HEK293 (cell line): ENCODE measurements around the gene CD163L1.

Experiments
- CTCF ChIA-PET: fragments of 350-600 bp; formaldehyde crosslinking; extraction: SDS; loops from one replicate; lab custom pipeline; 2021; ENCODE audit warnings: antibody characterized with exemption; lab: Yijun Ruan, JAX
- POLR2A ChIA-PET: fragments of 300-600 bp; formaldehyde crosslinking; extraction: SDS; loops from one replicate; lab custom pipeline; 2020; ENCODE audit warnings: antibody characterized with exemption, inconsistent platforms; lab: Yijun Ruan, JAX
- H3K27ac ChIP-seq: fragments of 200-500 bp; sonication (Bioruptor generic); 2 replicates; pipeline ENCODE4 v1.5.1; 2014; ENCODE audit warnings: low read depth, low read length, control low read depth, inconsistent platforms; ENCODE audit errors: extremely low read depth
- H3K36me3 ChIP-seq, 2 experiments: fragments of 200-500 bp in 1 of 2; sonication (Bioruptor generic) in 1 of 2; 1 replicate in 1 of 2; 2 replicates in 1 of 2; pipeline ENCODE4 v1.5.1; 2014 to 2017; ENCODE audit warnings: inconsistent platforms in 2 of 2, low read length in 2 of 2; ENCODE audit not compliant: control insufficient read depth in 2 of 2, insufficient read depth in 1 of 2
- H3K4me1 ChIP-seq: fragments of 200-500 bp; sonication (Bioruptor generic); 2 replicates; pipeline ENCODE4 v1.5.1; 2014; ENCODE audit warnings: mild to moderate bottlenecking, low read length, inconsistent platforms; ENCODE audit not compliant: control insufficient read depth, insufficient read depth
- H3K4me3 ChIP-seq: 2 replicates; pipeline ENCODE4 v1.5.1; 2011; ENCODE audit warnings: low read depth, mild to moderate bottlenecking, control low read depth, low read length, moderate library complexity
- H3K9me3 ChIP-seq: fragments of 200-500 bp; sonication (Bioruptor generic); 2 replicates; pipeline ENCODE4 v1.5.1; 2014; ENCODE audit warnings: low read depth, low read length, inconsistent platforms; ENCODE audit not compliant: control insufficient read depth, insufficient read depth
- BCL11A ChIP-seq: fragments of 450-650 bp; formaldehyde crosslinking; IDR thresholded peaks from 2 replicates; pipeline ENCODE4 v1.5.1; 2016; ENCODE audit warnings: low read depth, missing biosample characterization, missing genetic modification characterization
- GLI2 ChIP-seq: fragments of 450-650 bp; formaldehyde crosslinking; IDR thresholded peaks from 2 replicates; pipeline ENCODE4; 2017; ENCODE audit warnings: missing biosample characterization, missing genetic modification characterization, low read depth, borderline replicate concordance
- HOXC10 ChIP-seq: sonication (generic); formaldehyde crosslinking; IDR thresholded peaks from 2 replicates; pipeline ENCODE4 v1.8.1; 2023; ENCODE audit warnings: mild to moderate bottlenecking, missing genetic modification reagents
- SP2 ChIP-seq: fragments of 450-650 bp; formaldehyde crosslinking; IDR thresholded peaks from 2 replicates; pipeline ENCODE4 v1.5.1; 2016; ENCODE audit warnings: missing biosample characterization, missing genetic modification characterization
- ZBTB17 ChIP-seq: fragments of 450-650 bp; formaldehyde crosslinking; IDR thresholded peaks from 2 replicates; pipeline ENCODE4 v1.5.1; 2016; ENCODE audit warnings: missing biosample characterization, missing genetic modification characterization
- ZEB2 ChIP-seq: fragments of 450-650 bp; formaldehyde crosslinking; IDR thresholded peaks from 2 replicates; pipeline ENCODE4 v1.5.1; 2016; ENCODE audit warnings: missing biosample characterization, missing genetic modification characterization
- ZNF140 ChIP-seq: fragments of 450-650 bp; formaldehyde crosslinking; IDR thresholded peaks from 2 replicates; pipeline ENCODE4 v1.5.1; 2016; ENCODE audit warnings: missing biosample characterization, missing genetic modification characterization
- ZNF169 ChIP-seq: fragments of 450-650 bp; formaldehyde crosslinking; IDR thresholded peaks from 2 replicates; pipeline ENCODE4 v1.5.1; 2016; ENCODE audit warnings: missing biosample characterization, missing genetic modification characterization
- ZNF221 ChIP-seq: fragments of 450-650 bp; formaldehyde crosslinking; IDR thresholded peaks from 2 replicates; pipeline ENCODE4 v1.5.1; 2017; ENCODE audit warnings: missing biosample characterization, missing genetic modification characterization, borderline replicate concordance
- ZNF510 ChIP-seq: fragments of 450-650 bp; formaldehyde crosslinking; IDR thresholded peaks from 2 replicates; pipeline ENCODE4 v1.5.1; 2018; ENCODE audit warnings: mild to moderate bottlenecking, missing genetic modification characterization, missing biosample characterization; ENCODE audit not compliant: insufficient replicate concordance
- ZNF610 ChIP-seq: fragments of 450-650 bp; formaldehyde crosslinking; IDR thresholded peaks from 2 replicates; pipeline ENCODE4 v1.5.1; 2016; ENCODE audit warnings: missing biosample characterization, missing genetic modification characterization, borderline replicate concordance
- ZNF747 ChIP-seq: fragments of 450-650 bp; formaldehyde crosslinking; IDR thresholded peaks from 2 replicates; pipeline ENCODE4 v1.5.1; 2016; ENCODE audit warnings: missing biosample characterization, missing genetic modification characterization
- ZNF792 ChIP-seq: fragments of 450-650 bp; formaldehyde crosslinking; IDR thresholded peaks from 2 replicates; pipeline ENCODE4 v1.5.1; 2016; ENCODE audit warnings: missing biosample characterization, missing genetic modification characterization
- TF ChIP-seq, protein P1 (sequence below): fragments of 450-650 bp; formaldehyde crosslinking; IDR thresholded peaks from 2 replicates; pipeline ENCODE4 v1.5.1; 2016; ENCODE audit warnings: missing biosample characterization, missing genetic modification characterization
- TF ChIP-seq, protein P2 (sequence below): fragments of 450-650 bp; formaldehyde crosslinking; IDR thresholded peaks from 2 replicates; pipeline ENCODE4 v1.5.1; 2016; ENCODE audit warnings: missing biosample characterization, missing genetic modification characterization, borderline replicate concordance
- TF ChIP-seq, protein P3 (sequence below): fragments of 450-650 bp; formaldehyde crosslinking; IDR thresholded peaks from 2 replicates; pipeline ENCODE4 v1.5.1; 2016; ENCODE audit warnings: missing biosample characterization, missing genetic modification characterization
- TF ChIP-seq, protein P4 (sequence below): IDR thresholded peaks from 2 replicates; pipeline ENCODE4 v1.6.1; 2011; ENCODE audit warnings: mild to moderate bottlenecking, low read depth, low read length, borderline replicate concordance
- TF ChIP-seq, protein P5 (sequence below): fragments of 450-650 bp; formaldehyde crosslinking; IDR thresholded peaks from 2 replicates; pipeline ENCODE4 v1.5.1; 2016; ENCODE audit warnings: missing biosample characterization, missing genetic modification characterization, borderline replicate concordance

Gene CD163L1

DNA sequence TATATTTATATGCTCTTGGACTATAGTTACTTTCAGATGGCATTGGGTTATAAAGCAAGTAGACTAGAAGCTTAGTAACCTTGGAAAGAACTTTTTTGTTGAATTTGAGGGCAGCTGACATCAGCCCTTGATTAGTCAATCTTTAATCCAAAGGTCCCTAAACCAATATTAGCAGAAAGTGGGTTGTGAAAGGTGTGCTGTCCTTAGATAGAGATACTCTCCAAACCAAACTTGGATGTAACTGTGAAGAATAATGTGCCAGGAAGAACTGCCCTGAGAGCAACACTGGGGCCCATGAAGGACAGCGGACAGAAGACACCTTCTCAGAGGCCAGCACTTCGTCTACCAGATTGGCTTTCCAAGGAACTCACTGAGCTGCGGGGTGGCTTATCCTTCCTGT, 49.1 kb upstream of the CD163L1 start (continued):
- TF ChIP-seq, protein P1, sequence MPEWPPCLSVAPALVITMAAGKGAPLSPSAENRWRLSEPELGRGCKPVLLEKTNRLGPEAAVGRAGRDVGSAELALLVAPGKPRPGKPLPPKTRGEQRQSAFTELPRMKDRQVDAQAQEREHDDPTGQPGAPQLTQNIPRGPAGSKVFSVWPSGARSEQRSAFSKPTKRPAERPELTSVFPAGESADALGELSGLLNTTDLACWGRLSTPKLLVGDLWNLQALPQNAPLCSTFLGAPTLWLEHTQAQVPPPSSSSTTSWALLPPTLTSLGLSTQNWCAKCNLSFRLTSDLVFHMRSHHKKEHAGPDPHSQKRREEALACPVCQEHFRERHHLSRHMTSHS (tag by site-specific recombination), result no peak

DNA sequence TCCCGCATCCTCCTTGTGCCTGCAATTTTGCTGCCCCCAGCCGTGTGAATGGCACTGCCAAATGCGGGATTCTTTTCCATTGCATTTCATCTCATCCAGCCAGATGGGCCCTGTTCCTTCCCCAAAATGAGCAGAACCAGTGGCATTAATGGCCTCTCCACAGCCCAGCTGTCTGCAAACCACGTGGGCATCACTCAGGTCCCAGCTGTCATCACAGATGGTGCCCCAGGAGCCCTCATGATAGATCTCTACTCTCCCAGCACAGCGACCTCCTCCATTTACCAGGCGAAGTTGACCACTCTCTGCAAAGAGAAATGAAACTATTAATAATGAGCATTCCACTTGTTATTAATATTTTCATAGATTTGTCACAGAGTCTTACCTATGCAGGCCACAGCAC, 42.6 kb upstream of the CD163L1 start:
- no peaks in the 10 kb centered on the region for H3K9me3 ChIP-seq

DNA sequence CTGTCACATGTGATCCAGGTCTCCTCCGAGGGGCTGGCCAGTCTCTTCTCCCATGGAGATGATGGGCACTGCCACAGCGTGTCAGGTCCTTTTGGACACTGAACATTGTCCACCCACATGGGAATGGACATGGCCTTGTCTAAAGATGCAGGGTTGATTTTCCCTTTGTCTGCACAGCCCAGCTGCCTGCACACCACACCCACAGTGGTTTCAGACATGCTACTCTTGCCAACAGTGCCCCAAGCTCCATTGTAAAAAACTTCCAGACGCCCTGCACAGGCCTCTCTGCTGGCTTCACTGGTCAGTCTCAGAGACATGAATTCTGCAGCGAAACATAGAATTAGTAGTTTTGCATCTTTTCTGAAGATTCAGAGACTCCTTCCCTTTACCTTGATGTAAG, 41.1 kb upstream of the CD163L1 start:
- H3K4me1 ChIP-seq, result no peaks in the 10 kb centered on the region
- ChIA-PET CTCF (interaction anchor here (0.9 kb wide), 1 partner anchor 24 kb away, joined by 3 read pairs; no protein-coding TSS in a partner anchor), POLR2A (no interaction called here)
- no peak overlapping the region for H3K4me3 ChIP-seq
- H3K36me3 ChIP-seq, result no peaks in the 10 kb centered on the region
- H3K9me3 ChIP-seq, result no peaks in the 10 kb centered on the region
- no peak for TF ChIP-seq GLI2 (tag by site-specific recombination)
- no peak for TF ChIP-seq ZNF792
- no peak for TF ChIP-seq ZNF510
- TF ChIP-seq, protein P2, sequence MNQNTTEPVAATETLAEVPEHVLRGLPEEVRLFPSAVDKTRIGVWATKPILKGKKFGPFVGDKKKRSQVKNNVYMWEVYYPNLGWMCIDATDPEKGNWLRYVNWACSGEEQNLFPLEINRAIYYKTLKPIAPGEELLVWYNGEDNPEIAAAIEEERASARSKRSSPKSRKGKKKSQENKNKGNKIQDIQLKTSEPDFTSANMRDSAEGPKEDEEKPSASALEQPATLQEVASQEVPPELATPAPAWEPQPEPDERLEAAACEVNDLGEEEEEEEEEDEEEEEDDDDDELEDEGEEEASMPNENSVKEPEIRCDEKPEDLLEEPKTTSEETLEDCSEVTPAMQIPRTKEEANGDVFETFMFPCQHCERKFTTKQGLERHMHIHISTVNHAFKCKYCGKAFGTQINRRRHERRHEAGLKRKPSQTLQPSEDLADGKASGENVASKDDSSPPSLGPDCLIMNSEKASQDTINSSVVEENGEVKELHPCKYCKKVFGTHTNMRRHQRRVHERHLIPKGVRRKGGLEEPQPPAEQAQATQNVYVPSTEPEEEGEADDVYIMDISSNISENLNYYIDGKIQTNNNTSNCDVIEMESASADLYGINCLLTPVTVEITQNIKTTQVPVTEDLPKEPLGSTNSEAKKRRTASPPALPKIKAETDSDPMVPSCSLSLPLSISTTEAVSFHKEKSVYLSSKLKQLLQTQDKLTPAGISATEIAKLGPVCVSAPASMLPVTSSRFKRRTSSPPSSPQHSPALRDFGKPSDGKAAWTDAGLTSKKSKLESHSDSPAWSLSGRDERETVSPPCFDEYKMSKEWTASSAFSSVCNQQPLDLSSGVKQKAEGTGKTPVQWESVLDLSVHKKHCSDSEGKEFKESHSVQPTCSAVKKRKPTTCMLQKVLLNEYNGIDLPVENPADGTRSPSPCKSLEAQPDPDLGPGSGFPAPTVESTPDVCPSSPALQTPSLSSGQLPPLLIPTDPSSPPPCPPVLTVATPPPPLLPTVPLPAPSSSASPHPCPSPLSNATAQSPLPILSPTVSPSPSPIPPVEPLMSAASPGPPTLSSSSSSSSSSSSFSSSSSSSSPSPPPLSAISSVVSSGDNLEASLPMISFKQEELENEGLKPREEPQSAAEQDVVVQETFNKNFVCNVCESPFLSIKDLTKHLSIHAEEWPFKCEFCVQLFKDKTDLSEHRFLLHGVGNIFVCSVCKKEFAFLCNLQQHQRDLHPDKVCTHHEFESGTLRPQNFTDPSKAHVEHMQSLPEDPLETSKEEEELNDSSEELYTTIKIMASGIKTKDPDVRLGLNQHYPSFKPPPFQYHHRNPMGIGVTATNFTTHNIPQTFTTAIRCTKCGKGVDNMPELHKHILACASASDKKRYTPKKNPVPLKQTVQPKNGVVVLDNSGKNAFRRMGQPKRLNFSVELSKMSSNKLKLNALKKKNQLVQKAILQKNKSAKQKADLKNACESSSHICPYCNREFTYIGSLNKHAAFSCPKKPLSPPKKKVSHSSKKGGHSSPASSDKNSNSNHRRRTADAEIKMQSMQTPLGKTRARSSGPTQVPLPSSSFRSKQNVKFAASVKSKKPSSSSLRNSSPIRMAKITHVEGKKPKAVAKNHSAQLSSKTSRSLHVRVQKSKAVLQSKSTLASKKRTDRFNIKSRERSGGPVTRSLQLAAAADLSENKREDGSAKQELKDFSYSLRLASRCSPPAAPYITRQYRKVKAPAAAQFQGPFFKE (tag by site-specific recombination), result no peak
- no peak for TF ChIP-seq ZNF169 (tag by site-specific recombination)
- no peak for TF ChIP-seq ZEB2
- no peak for TF ChIP-seq SP2 (tag by site-specific recombination)
- no peak for TF ChIP-seq ZBTB17
- no peak for TF ChIP-seq ZNF610 (tag by site-specific recombination)
- TF ChIP-seq, protein P3, sequence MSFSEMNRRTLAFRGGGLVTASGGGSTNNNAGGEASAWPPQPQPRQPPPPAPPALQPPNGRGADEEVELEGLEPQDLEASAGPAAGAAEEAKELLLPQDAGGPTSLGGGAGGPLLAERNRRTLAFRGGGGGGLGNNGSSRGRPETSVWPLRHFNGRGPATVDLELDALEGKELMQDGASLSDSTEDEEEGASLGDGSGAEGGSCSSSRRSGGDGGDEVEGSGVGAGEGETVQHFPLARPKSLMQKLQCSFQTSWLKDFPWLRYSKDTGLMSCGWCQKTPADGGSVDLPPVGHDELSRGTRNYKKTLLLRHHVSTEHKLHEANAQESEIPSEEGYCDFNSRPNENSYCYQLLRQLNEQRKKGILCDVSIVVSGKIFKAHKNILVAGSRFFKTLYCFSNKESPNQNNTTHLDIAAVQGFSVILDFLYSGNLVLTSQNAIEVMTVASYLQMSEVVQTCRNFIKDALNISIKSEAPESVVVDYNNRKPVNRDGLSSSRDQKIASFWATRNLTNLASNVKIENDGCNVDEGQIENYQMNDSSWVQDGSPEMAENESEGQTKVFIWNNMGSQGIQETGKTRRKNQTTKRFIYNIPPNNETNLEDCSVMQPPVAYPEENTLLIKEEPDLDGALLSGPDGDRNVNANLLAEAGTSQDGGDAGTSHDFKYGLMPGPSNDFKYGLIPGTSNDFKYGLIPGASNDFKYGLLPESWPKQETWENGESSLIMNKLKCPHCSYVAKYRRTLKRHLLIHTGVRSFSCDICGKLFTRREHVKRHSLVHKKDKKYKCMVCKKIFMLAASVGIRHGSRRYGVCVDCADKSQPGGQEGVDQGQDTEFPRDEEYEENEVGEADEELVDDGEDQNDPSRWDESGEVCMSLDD (tag by site-specific recombination), result no peak
- no peak for TF ChIP-seq ZNF140 (tag by site-specific recombination)
- no peak overlapping the region for H3K27ac ChIP-seq

More for the DNA sequence above, 42.6 kb upstream of the CD163L1 start:
- H3K4me3 ChIP-seq, result no peak overlapping the region
- TF ChIP-seq, protein P4, sequence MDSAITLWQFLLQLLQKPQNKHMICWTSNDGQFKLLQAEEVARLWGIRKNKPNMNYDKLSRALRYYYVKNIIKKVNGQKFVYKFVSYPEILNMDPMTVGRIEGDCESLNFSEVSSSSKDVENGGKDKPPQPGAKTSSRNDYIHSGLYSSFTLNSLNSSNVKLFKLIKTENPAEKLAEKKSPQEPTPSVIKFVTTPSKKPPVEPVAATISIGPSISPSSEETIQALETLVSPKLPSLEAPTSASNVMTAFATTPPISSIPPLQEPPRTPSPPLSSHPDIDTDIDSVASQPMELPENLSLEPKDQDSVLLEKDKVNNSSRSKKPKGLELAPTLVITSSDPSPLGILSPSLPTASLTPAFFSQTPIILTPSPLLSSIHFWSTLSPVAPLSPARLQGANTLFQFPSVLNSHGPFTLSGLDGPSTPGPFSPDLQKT, result no peak
- TF ChIP-seq ZNF221, result no peak
- no peak for TF ChIP-seq ZNF747 (tag by site-specific recombination)
- TF ChIP-seq HOXC10 (CRISPR knock-in tag), result no peak
- TF ChIP-seq, protein P5, sequence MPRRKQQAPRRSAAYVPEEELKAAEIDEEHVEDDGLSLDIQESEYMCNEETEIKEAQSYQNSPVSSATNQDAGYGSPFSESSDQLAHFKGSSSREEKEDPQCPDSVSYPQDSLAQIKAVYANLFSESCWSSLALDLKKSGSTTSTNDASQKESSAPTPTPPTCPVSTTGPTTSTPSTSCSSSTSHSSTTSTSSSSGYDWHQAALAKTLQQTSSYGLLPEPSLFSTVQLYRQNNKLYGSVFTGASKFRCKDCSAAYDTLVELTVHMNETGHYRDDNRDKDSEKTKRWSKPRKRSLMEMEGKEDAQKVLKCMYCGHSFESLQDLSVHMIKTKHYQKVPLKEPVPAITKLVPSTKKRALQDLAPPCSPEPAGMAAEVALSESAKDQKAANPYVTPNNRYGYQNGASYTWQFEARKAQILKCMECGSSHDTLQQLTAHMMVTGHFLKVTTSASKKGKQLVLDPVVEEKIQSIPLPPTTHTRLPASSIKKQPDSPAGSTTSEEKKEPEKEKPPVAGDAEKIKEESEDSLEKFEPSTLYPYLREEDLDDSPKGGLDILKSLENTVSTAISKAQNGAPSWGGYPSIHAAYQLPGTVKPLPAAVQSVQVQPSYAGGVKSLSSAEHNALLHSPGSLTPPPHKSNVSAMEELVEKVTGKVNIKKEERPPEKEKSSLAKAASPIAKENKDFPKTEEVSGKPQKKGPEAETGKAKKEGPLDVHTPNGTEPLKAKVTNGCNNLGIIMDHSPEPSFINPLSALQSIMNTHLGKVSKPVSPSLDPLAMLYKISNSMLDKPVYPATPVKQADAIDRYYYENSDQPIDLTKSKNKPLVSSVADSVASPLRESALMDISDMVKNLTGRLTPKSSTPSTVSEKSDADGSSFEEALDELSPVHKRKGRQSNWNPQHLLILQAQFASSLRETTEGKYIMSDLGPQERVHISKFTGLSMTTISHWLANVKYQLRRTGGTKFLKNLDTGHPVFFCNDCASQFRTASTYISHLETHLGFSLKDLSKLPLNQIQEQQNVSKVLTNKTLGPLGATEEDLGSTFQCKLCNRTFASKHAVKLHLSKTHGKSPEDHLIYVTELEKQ, result no peak
- no peak for TF ChIP-seq BCL11A (tag by site-specific recombination)
- H3K4me1 ChIP-seq, result no peaks in the 10 kb centered on the region
- no peak overlapping the region for H3K27ac ChIP-seq
- H3K36me3 ChIP-seq, result no peaks in the 10 kb centered on the region
- ChIA-PET CTCF (no interaction called here), POLR2A (no interaction called here)
